DOHH2 (cell line): ENCODE results near the gene RAB40C.

Experiments used
- H3F3A ChIP-seq: fragments of 200-600 bp; sonication (generic), shearing (Covaris generic); 2 replicates; pipeline ENCODE4 v1.6.0; 2016; ENCODE audit warnings: antibody characterized with exemption, mild to moderate bottlenecking; ENCODE audit not compliant: control insufficient read depth, insufficient read depth
- H3K27ac ChIP-seq: fragments of 200-600 bp; sonication (generic); 2 replicates; pipeline ENCODE4 v1.5.1; 2014; ENCODE audit warnings: low read depth, mild to moderate bottlenecking, low read length, moderate library complexity
- H3K27me3 ChIP-seq: fragments of 200-600 bp; sonication (generic); 2 replicates; pipeline ENCODE4 v1.6.1; 2014; ENCODE audit warnings: mild to moderate bottlenecking, low read length, mixed read lengths; ENCODE audit not compliant: control insufficient read depth
- H3K36me3 ChIP-seq: fragments of 200-600 bp; sonication (generic); 2 replicates; pipeline ENCODE4 v1.6.1; 2014; ENCODE audit warnings: mild to moderate bottlenecking, low read length, moderate library complexity, mixed read lengths; ENCODE audit not compliant: control insufficient read depth
- H3K4me1 ChIP-seq: fragments of 200-600 bp; sonication (generic); 2 replicates; pipeline ENCODE4 v1.6.1; 2014; ENCODE audit warnings: mild to moderate bottlenecking, low read length, mixed read lengths; ENCODE audit not compliant: control insufficient read depth
- H3K4me2 ChIP-seq: fragments of 200-600 bp; sonication (generic); 2 replicates; pipeline ENCODE4 v1.6.0; 2014; ENCODE audit warnings: mild to moderate bottlenecking, low read length, moderate library complexity
- H3K4me3 ChIP-seq: fragments of 200-600 bp; sonication (generic); 2 replicates; pipeline ENCODE4 v1.5.1; 2014; ENCODE audit warnings: mild to moderate bottlenecking, low read length, mixed read lengths
- H3K79me2 ChIP-seq: fragments of 200-600 bp; sonication (generic); 2 replicates; pipeline ENCODE4 v1.6.1; 2014; ENCODE audit warnings: mild to moderate bottlenecking, low read length, mixed read lengths; ENCODE audit not compliant: control insufficient read depth
- H3K9me2 ChIP-seq: fragments of 200-600 bp; sonication (generic); replicated peaks from 2 replicates; pipeline ENCODE4 v1.6.1; 2014; ENCODE audit warnings: mild to moderate bottlenecking, low read length, mixed read lengths; ENCODE audit not compliant: control insufficient read depth
- H3K9me3 ChIP-seq: fragments of 200-600 bp; sonication (generic); 2 replicates; pipeline ENCODE4 v1.6.1; 2014; ENCODE audit warnings: antibody characterized with exemption, low read length, mixed read lengths; ENCODE audit not compliant: control insufficient read depth, insufficient read depth
- H4K20me1 ChIP-seq: fragments of 200-600 bp; sonication (generic); 2 replicates; pipeline ENCODE4 v1.6.0; 2014; ENCODE audit warnings: low read depth, mild to moderate bottlenecking, antibody characterized with exemption, low read length, moderate library complexity; ENCODE audit not compliant: control insufficient read depth, insufficient read depth
- CTCF ChIP-seq: fragments of 200-600 bp; sonication (generic); IDR thresholded peaks from one replicate; pipeline ENCODE4 v1.5.1; 2014; ENCODE audit warnings: antibody characterized with exemption, mild to moderate bottlenecking, low read depth, low read length; ENCODE audit not compliant: poor library complexity, severe bottlenecking
- EZH2phosphoT487 ChIP-seq: fragments of 200-600 bp; sonication (generic); IDR thresholded peaks from 2 replicates; pipeline ENCODE4 v1.6.1; 2017; ENCODE audit warnings: borderline replicate concordance, mild to moderate bottlenecking, antibody characterized with exemption, low read length, moderate library complexity, mixed read lengths

RAB40C gene

GRCh38 chr16:641326-642188, 51.7 kb downstream of the RAB40C start, which contains the start of gene MCRIP2:
TSS of gene MCRIP2 (plus strand) at chr16:641828. CDS start at chr16:641992, 164 bp downstream.
- Histone ChIP-seq H3K27ac (peak within 1 kb of the TSS; percentile 52), H3F3A (peaks cover 15% of the 10 kb centered on the region), H3K4me3 (peak within 1 kb of the TSS; percentile 92), H4K20me1 (no peaks in the 10 kb centered on the region), H3K36me3 (peaks cover 16% of the 10 kb centered on the region), H3K9me3 (no peaks in the 10 kb centered on the region), H3K27me3 (no peaks in the 10 kb centered on the region), H3K9me2 (no peaks in the 10 kb centered on the region), H3K4me1 (peaks cover 50% of the 10 kb centered on the region), H3K4me2 (peak within 1 kb of the TSS; percentile 92), H3K79me2 (peaks cover 59% of the 10 kb centered on the region)
- no peak for TF ChIP-seq CTCF
- no peak for TF ChIP-seq EZH2phosphoT487

- H3K4me1 ChIP-seq = peaks cover 53% of the 10 kb centered on the region
- no peaks in the 10 kb centered on the region for H4K20me1 ChIP-seq
- no peak for TF ChIP-seq CTCF
- TF ChIP-seq EZH2phosphoT487 = no peak
- no peaks in the 10 kb centered on the region for H3K27me3 ChIP-seq
- H3K27ac ChIP-seq = peak overlapping the region; percentile 52
- H3K36me3 ChIP-seq = peaks cover 24% of the 10 kb centered on the region
- H3K4me3 ChIP-seq = peak overlapping the region; percentile 92
- H3K9me2 ChIP-seq = no peaks in the 10 kb centered on the region
- peaks cover 68% of the 10 kb centered on the region for H3K79me2 ChIP-seq
- H3K4me2 ChIP-seq = peak overlapping the region; percentile 92
- no peaks in the 10 kb centered on the region for H3K9me3 ChIP-seq
- H3F3A ChIP-seq = peaks cover 15% of the 10 kb centered on the region
Measured at GRCh38 chr16:642189-643049, 52.6 kb downstream of the RAB40C start.

GRCh38 chr16:643050-643368, 53.1 kb downstream of the RAB40C start:
- Histone ChIP-seq H3K4me2 (peak overlapping the region; percentile 92), H3K27me3 (no peaks in the 10 kb centered on the region), H3K4me1 (peaks cover 53% of the 10 kb centered on the region), H3K36me3 (peaks cover 28% of the 10 kb centered on the region), H3K4me3 (peak overlapping the region; percentile 92), H4K20me1 (no peaks in the 10 kb centered on the region), H3K9me3 (no peaks in the 10 kb centered on the region), H3K27ac (peak overlapping the region; percentile 52; the same call in 1 of the 2 replicates), H3K9me2 (no peaks in the 10 kb centered on the region), H3F3A (peaks cover 15% of the 10 kb centered on the region), H3K79me2 (peaks cover 74% of the 10 kb centered on the region)
- TF ChIP-seq EZH2phosphoT487 = no peak
- TF ChIP-seq CTCF = no peak
